ENCODE results near the gene IRF7.

Gene IRF7

GRCh38 chr11:625636-626268 lies 10.0 kb upstream of the IRF7 start:
- Histone ChIP-seq H3K9me3 (ENCODE audit: severe bottlenecking) (no peaks in the 10 kb centered on the region), H3K4me3 (ENCODE audit: low read depth, low read length) (peak overlapping the region; percentile 1; the same call in 1 of the 2 replicates), H3K36me3 (no peaks in the 10 kb centered on the region; the same call in 1 of the 2 replicates), H3K27me3 (ENCODE audit: insufficient read depth, low read depth, severe bottlenecking) (no peaks in the 10 kb centered on the region), H3K27ac (no peak overlapping the region)
- TF ChIP-seq, protein P1, sequence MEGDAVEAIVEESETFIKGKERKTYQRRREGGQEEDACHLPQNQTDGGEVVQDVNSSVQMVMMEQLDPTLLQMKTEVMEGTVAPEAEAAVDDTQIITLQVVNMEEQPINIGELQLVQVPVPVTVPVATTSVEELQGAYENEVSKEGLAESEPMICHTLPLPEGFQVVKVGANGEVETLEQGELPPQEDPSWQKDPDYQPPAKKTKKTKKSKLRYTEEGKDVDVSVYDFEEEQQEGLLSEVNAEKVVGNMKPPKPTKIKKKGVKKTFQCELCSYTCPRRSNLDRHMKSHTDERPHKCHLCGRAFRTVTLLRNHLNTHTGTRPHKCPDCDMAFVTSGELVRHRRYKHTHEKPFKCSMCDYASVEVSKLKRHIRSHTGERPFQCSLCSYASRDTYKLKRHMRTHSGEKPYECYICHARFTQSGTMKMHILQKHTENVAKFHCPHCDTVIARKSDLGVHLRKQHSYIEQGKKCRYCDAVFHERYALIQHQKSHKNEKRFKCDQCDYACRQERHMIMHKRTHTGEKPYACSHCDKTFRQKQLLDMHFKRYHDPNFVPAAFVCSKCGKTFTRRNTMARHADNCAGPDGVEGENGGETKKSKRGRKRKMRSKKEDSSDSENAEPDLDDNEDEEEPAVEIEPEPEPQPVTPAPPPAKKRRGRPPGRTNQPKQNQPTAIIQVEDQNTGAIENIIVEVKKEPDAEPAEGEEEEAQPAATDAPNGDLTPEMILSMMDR (IDR thresholded peaks at IDR 0.05; ENCODE audit: low read depth, low read length): no peak
- DNase-seq: peak; percentile 10

DNA sequence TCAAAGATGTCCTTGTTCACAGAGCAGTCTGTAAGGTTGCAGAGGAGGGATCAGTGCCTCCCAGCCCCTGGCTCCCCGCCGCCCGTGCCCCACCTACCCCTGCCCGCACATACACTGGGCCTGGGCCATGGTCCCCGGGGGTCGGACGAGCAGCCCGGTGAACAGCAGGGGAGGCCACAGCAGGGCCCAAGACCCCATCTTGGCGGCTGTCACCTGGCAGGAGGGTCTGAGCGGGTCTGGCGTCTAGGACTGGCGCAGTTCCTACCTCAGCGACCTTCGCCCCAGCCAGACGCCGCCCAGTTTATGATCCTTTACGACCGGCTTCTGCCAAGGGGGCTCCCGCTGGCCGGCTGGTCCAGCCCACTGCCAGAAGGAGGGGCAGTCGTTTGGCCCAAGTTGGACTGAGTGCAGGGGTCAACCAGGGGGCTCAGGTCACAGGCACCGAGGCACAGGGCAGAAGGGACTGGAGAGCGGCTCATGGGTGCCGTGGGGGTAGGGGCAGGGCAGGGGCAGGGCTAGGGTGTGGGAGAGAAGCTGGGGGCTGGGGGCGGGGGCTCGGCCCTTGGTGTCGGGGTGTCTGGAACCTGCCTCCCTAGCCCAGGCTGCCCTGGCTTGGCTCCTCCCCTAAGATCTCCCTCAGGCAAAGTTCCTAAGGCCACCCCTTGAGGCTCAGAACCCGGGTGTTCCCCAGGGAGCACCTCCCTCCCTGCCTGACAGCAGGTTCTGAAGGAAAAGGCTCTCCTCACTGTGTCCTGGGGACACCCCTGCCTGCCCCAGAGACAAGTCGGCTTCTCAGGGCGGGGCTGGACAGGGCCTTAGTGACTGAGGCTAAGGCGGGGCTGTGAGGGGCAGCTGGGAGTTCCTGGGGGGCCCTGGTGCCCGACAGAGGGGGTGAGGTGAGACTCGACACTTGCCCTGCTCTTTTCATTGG lies 9.2 kb upstream of the IRF7 start, which contains the start of gene CDHR5:
Gene CDHR5, minus strand, starts transcription at position 251 of the 931 bp plus-strand sequence. Its CDS starts 53 bp downstream, at position 198.
- TF ChIP-seq, protein P1 (IDR thresholded peaks at IDR 0.05; ENCODE audit: low read depth, low read length): no peak
- peak within 1 kb of the TSS; percentile 1; the same call in 1 of the 2 replicates for H3K4me3 ChIP-seq (ENCODE audit: low read depth, low read length)
- peak; percentile 67 for DNase-seq
- H3K27me3 ChIP-seq (ENCODE audit: insufficient read depth, low read depth, severe bottlenecking): no peaks in the 10 kb centered on the region
- no peaks in the 10 kb centered on the region; the same call in 1 of the 2 replicates for H3K36me3 ChIP-seq
- H3K9me3 ChIP-seq (ENCODE audit: severe bottlenecking): no peaks in the 10 kb centered on the region
- no peak within 1 kb of the TSS for H3K27ac ChIP-seq

- no peak overlapping the region for H3K27ac ChIP-seq
- no peak overlapping the region for H3K4me3 ChIP-seq (ENCODE audit: low read depth, low read length)
- no peaks in the 10 kb centered on the region for H3K9me3 ChIP-seq (ENCODE audit: severe bottlenecking)
- no peaks in the 10 kb centered on the region for H3K27me3 ChIP-seq (ENCODE audit: insufficient read depth, low read depth, severe bottlenecking)
- DNase-seq: peak; percentile 15
- no peaks in the 10 kb centered on the region; the same call in 1 of the 2 replicates for H3K36me3 ChIP-seq
- TF ChIP-seq, protein P1 (IDR thresholded peaks at IDR 0.05; ENCODE audit: low read depth, low read length): no peak
Measured at GRCh38 chr11:623999-624704, 8.4 kb upstream of the IRF7 start.

DNA sequence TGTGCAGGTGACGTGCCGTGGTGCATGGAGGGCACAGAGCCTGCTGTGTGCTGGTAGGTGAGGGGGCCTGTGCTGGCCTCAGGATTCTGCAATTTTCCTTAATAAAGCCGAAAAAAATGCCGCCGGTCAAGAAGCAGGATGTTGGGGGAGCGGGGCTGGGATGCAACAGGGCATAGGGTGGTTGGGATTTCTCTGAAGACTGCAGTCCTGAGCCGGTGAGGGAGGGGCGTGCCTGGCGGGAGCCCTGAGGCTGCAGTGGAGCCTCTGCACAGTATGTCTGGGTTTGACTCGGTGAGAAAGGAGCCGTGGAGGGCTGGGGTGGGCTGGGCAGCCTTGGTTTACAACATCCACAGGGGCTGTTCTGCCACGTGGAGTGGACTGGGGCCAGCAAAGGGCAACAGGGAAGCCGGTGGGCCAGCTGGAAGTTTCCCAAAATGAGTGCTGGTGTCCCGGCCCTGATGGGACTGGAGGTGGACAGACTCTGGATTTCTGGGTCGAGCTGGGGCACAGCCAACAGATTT lies 7.7 kb upstream of the IRF7 start:
- no peaks in the 10 kb centered on the region for H3K27me3 ChIP-seq (ENCODE audit: insufficient read depth, low read depth, severe bottlenecking)
- H3K4me3 ChIP-seq (ENCODE audit: low read depth, low read length): no peak overlapping the region
- DNase-seq: no peak
- no peaks in the 10 kb centered on the region for H3K9me3 ChIP-seq (ENCODE audit: severe bottlenecking)
- TF ChIP-seq, protein P1 (IDR thresholded peaks at IDR 0.05; ENCODE audit: low read depth, low read length): no peak
- H3K27ac ChIP-seq: no peak overlapping the region
- H3K36me3 ChIP-seq: no peaks in the 10 kb centered on the region; the same call in 1 of the 2 replicates

GRCh38 chr11:621838-622237 lies 6.1 kb upstream of the IRF7 start:
- DNase-seq: no peak
- Histone ChIP-seq H3K9me3 (ENCODE audit: severe bottlenecking) (no peaks in the 10 kb centered on the region), H3K36me3 (no peaks in the 10 kb centered on the region; the same call in 1 of the 2 replicates), H3K27ac (no peak overlapping the region), H3K4me3 (ENCODE audit: low read depth, low read length) (no peak overlapping the region), H3K27me3 (ENCODE audit: insufficient read depth, low read depth, severe bottlenecking) (no peaks in the 10 kb centered on the region)
- TF ChIP-seq, protein P1 (IDR thresholded peaks at IDR 0.05; ENCODE audit: low read depth, low read length): no peak
